HG02938 (cell line): Measurements from ENCODE around the gene DLGAP1.
A peak's percentile ranks its signal among the peaks of the same experiment; 100 is the strongest.
"Not testable (repeated sequence)": the region's sequence is repeated elsewhere in the genome, so short reads cannot be mapped to it uniquely, and the experiment has no call there.

ENCODE experiments used
- ATAC-seq: cut with Tn5 transposase; IDR thresholded peaks from one replicate; pipeline ENCODE4 v1.9.1; 2021; ENCODE audit warnings: mild to moderate bottlenecking, moderate library complexity; ENCODE audit not compliant: unreplicated experiment

Gene DLGAP1

GRCh38 chr18:3599861-3600260 lies 855.2 kb downstream of the DLGAP1 start:
- no peak for ATAC-seq

- no peak for ATAC-seq
Observed at GRCh38 chr18:3599195-3599594, 855.9 kb downstream of the DLGAP1 start.

DNA sequence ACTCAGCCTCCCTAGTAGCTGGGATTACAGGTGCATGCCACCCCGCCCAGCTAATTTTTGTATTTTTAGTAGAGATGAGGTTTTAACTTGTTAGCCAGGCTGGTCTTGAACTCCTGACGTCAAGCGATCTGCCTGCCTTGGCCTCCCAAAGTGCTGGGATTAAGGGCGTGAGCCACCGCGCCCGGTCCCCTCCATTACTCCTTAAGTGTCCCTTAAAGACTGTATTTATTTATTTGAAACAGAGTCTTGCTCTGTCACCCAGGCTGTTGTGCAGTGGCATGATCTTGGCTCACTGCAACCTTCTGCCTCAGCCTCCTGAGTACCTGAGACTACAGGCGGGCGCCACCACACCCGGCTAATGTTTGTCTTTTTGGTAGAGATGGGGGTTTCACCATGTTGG lies 856.5 kb downstream of the DLGAP1 start:
- no peak for ATAC-seq

GRCh38 chr18:3597409-3598357 lies 857.4 kb downstream of the DLGAP1 start:
- no peak for ATAC-seq

DNA sequence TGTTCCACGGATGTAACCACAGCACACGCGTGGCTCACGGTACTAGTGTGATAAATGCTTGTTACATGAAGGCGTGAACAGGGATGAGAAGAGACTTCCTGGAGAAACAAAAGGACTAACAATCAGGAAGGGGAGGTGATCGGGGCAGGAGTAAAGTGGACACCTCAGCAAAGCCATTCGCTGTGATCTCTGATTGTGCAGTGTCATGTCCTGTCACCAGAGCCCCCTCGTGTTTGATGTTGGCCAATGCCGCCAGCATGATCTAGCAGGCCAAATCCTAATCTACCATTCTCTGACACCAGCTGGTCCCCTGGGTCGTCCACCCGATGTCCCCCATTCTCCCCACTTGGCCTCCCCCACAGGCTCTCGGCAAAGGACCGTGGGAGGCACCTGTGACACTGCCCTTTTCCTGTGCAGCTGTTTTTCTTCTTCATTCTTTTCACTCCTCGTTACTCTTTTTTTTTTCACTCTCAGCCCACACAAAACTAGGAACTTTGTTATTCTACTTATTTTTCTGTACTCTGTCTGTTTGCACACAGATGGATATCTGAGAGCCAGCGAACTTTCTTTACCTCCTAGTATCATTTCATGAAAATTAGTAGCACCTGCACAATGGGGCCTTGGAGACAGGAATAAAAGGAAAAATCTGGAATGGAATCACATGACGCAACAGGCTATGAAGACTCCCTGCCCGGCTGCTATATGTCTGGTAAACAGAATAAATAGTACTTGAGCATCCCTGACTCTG lies 858.3 kb downstream of the DLGAP1 start:
- ATAC-seq = peak; percentile 39

DNA sequence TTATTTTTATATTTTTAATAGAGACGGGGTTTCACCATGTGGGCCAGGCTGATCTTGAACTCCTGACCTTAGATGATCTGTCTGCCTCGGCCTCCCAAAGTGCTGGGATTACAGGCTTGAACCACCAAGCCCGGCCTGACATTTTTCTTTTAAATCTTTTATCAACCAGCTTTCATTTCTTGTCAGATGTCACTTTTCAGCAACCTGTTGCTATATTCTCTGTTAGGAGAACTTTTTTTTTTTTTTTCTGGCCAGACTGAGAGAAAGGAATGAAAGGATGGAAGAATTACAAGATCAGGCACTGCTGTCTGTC lies 858.8 kb downstream of the DLGAP1 start:
- ATAC-seq = no peak

DNA sequence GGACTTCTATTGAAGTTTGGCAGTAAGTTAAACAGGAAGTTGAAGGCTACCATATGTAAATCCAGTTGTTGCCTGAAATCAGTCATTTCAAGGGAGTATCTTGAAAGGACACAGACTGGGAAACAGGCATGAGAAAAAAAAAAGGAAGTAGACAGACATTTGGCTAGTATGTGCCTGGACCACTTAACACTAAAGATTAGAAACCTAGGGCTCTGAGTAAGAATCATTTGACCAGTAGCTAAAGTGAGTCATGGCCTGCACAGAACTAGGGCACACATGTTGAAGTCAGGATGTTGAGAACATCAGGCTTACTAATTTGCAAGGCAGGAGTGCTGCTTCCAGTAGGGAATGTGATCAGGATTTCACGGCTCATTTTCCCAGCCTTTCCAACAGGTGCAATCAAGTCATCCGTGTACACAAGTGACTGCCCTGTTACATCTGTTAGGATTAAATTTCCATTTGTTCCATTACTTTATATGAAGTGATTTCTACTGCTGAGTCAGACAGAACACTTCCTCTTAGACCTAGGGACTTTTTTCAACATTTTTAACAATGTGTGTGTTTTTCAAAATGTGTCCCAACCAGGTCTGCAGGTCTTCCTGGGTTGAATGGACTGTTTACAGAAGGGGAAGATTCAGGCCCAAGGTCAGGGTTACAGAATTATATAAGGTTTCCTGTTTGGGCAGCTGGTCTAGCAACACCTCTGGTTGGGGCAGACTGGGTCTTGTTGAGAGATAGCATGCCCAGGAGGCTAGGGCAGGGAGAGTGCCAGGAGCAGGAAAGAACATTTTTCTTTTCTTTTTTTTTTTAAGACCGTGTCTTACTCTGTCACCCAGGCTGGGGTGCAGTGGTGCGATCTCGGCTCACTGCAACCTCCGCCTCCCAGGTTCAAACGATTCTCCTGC lies 859.5 kb downstream of the DLGAP1 start:
- peak; percentile 52 for ATAC-seq

- no peak for ATAC-seq
Observed at GRCh38 chr18:3594760-3595368, 860.2 kb downstream of the DLGAP1 start.

DNA sequence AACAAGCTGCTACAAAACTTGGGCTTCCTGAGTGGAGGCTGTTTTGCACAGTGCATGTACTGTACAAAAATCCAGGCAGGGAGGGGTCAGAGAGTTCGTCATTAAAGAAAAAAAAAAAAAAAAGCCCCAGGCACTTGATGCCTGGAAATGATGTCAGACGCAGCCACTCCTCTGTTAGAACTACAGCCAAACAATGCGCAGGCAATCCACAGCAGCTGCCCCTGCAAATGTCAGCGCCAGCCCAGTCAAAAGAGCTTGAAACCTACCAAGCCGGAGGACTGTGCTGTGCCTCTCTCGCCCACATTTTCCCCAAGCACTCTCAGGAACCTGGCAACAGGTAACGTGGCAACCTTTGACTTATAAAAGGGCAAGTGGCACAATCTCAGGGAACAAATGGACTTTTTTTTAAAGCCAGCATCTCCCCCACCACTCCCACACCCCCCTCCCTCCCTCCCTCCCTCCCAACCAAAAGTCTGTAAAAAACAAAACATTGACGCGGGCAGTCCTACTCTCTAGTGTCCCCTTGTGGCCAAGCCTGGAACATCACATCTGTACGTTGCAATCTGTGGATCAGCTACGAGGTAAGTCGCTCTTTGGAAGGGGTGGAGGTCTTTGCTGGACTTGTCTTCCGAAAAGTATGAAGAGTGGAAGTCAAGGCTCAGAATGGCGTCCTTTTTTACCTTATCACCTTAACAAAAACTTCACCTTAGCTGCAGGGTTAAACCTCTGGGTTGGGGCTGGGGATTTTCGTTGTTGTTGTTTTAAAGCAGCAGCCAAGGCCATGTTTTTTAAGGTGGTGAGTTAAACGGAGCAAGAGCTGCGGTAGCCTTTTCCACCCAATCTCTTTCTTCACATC lies 861.0 kb downstream of the DLGAP1 start:
- ATAC-seq = peak; percentile 63

- ATAC-seq = no peak
Observed at GRCh38 chr18:3593381-3593903, 861.7 kb downstream of the DLGAP1 start.

DNA sequence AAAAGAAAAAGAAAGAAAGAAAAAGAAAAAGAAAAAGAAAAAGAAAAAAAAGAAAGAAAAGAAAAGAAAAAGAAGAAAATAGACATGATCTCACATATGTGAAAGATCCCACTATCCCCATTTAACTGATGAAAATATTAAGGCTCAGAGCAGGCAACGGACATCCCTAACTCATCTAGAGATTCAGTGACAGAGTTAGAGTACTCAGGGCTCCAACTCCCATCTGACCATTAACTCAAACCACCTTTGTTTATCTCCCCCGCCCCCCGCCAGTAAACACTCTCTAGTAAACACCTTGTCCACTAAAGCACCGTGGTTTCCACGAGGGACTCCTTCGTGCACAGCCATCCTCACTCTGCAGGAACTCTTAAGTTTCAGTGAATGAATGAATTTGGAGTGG lies 862.2 kb downstream of the DLGAP1 start:
- no peak for ATAC-seq

- no peak for ATAC-seq
Observed at GRCh38 chr18:3590096-3590630, 864.9 kb downstream of the DLGAP1 start.

DNA sequence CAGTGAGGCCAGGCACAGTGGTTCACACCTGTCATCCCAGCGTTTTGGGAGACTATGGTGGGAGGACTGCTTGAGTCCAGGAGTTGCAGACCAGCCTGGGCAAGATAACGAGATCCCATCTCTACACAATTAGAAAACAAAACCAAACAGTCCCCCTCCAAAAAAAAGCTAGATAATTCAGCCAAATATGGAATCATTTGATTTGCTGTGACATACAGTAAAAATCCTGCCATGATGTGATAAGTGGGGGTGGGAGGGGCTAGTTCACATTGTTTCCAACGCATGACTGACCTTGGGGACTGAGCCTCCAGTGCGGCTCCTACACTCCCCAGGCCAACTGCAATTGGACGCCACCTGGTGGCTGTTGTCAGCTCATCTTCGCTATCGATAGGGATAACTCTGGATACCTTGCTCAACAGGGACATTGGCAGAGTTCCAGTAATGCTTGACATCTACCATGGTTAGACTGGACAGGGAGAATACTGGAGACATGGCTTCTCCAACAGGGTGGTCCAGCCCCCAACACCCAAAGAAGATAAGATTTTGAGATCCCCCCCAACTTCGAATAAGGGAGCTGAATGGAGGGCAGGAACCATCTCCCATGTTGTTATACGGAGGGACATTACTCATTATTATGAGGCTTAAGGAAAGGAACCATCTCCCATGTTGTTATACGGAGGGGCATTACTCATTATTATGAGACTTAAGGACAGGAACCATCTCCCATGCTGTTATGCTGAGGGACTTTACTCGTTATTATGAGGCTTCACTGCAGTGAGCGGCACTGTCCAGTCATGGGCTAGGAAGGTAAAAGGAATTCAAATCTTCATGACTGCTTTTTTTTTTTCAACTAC lies 869.2 kb downstream of the DLGAP1 start:
- peak; percentile 34 for ATAC-seq

- ATAC-seq = no peak
Observed at GRCh38 chr18:3584897-3585460, 870.1 kb downstream of the DLGAP1 start.

DNA sequence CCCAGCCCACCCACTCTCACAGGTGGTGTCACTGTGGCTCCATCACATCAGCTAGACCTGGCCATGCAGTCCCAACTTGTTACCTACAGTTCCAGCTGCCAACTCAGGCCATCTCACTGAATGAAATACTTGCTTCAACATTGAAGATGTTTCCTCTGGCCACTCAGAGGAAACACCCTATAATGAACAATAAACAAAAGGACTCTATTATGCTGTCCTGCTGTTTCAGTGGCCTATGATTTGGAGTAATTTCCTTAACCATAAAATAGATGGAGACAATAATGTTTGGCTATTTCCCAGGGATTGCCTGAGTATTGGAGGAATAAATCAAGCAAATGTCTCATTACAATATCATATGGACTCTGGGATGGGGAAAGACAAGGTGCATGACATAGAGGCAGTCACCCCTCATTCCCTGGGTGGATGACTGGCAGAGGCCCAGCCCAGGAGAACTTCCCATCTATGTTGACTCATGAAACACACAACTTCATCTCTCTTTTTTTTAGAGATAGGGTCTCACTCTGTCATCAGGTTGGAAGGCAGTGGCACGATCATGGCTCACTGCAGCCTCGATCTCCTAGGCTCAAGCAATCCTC lies 870.7 kb downstream of the DLGAP1 start:
- ATAC-seq = no peak

DNA sequence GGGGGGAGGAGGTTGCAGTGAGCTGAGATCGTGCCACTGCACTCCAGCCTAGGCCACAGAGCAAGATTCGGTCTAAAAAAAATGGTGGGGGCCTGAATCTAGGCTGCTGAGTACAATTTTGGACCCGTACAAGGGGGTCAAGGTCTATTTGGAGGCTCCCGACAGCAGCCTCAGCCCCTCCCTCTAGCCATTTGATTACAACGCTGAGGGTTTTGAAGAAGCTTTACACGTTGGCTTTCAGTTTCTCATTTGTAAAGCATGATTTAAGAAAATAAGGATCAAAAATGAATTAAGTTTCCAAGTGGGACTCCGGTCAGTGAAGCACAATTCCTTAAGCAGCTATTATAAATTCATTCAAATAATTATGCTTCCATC lies 871.2 kb downstream of the DLGAP1 start:
- ATAC-seq = no peak

DNA sequence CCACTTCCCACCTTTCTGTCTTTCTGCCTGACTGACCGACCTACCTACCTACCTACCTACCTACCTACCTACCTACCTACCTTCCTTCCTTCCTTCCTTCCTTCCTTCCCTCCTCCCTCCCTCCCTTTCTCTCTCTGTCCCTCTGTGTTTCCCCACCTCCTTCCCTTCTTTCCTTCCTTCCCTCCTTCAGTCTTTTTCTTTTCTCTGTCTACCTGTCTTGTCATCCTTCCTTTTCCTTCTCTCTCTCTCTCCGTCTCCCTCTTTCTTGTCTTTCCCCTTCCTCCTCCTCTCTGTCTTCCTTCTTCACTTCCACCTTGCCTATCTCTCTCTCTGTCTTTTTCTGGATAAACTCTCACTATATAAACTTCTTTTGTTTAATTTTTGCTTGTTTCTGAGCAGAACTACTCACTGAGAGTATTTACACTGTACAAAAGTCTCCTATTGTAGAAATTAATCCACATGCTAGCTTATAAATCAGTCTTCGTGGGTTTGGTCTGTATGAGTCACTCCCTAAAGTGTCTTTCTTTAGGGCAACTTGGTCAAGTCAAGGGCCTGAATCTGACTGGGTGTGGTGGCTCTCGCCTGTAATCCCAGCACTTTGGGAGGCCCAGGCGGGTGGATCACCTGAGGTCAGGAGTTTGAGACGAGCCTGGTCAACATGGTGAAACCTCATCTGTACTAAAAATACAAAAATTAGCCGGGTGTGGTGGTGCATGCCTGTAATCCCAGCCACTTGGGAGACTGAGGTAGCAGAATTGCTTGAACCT lies 871.8 kb downstream of the DLGAP1 start:
- not testable (repeated sequence) for ATAC-seq
